Stomach (tissue), 9 donors: ENCODE data around the gene ZFP1. TPM values are rescaled to one million over a fixed set of nuclear protein-coding genes. Genes with fewer than 3 reads are reported as not detected.

Experiments
- DNase-seq, 2 donors: peaks; one replicate each; pipeline versions ENCODE4 v3.0.0 to v3.0.0-alpha.2; 2013 to 2019
- H3K27ac ChIP-seq, 5 donors: fragments of 200-600 bp in 4 of 5; sonication (generic) in 4 of 5; one replicate each; pipeline ENCODE4 v1.5.1; 2013 to 2019; ENCODE audit warnings: mild to moderate bottlenecking in 1 of 5, moderate library complexity in 1 of 5
- H3K27me3 ChIP-seq, 3 donors: fragments of 200-600 bp; sonication (generic); one replicate each; pipeline ENCODE4 v1.5.1; 2017 to 2019; ENCODE audit warnings: mixed run types in 1 of 3
- H3K36me3 ChIP-seq, 4 donors: fragments of 200-600 bp; sonication (generic); 1 replicate in 3 of 4; 2 replicates in 1 of 4; pipeline ENCODE4 v1.5.1; 2016 to 2019
- H3K4me1 ChIP-seq, 4 donors: fragments of 200-600 bp; sonication (generic); one replicate each; pipeline ENCODE4 v1.5.1; 2016 to 2019
- H3K4me3 ChIP-seq, 4 donors: fragments of 200-600 bp; sonication (generic) in 3 of 4; one replicate each; pipeline ENCODE4 v1.5.1; 2016 to 2019; ENCODE audit warnings: mild to moderate bottlenecking in 1 of 4
- H3K9me3 ChIP-seq, 4 donors: fragments of 200-600 bp; sonication (generic); one replicate each; pipeline ENCODE4 v1.5.1; 2016 to 2019
- EP300 ChIP-seq: sonication (generic); formaldehyde crosslinking; IDR thresholded peaks from one replicate; pipeline ENCODE4 v1.6.1; 2017; ENCODE audit warnings: antibody characterized with exemption
- POLR2A ChIP-seq, 4 donors: fragments of 450-650 bp; IDR thresholded peaks; one replicate each; pipeline ENCODE4 v1.6.1; 2016; ENCODE audit warnings: antibody characterized with exemption in 4 of 4, control low read depth in 2 of 4, mild to moderate bottlenecking in 1 of 4, moderate library complexity in 1 of 4
- POLR2AphosphoS5 ChIP-seq, 3 donors: sonication (generic); formaldehyde crosslinking; IDR thresholded peaks; one replicate each; pipeline ENCODE4 v1.6.1; 2016; ENCODE audit warnings: antibody characterized with exemption in 3 of 3
- WGBS, 5 donors: extraction: QIAGEN DNeasy Blood & Tissue Kit in 3 of 5; methylation state at CpG; one replicate each; pipeline versions ENCODE4 v1.1.5 to v1.1.7; 2013 to 2018; 5-methylcytosine and 5-hydroxymethylcytosine counted together
- intact Hi-C: fragments of 100-400 bp; cut with DNase I; formaldehyde crosslinking; loops from one replicate; pipeline ENCODE4 v1.15.1; 2023; ENCODE audit warnings: low total_unique reads
- polyA plus RNA-seq, 3 donors: library from polyadenylated mRNA; stranded (reverse); fragments of 200-250 nt; gene quantifications; one replicate each; pipeline ENCODE4 v1.2.3, GENCODE V29; 2013
- total RNA-seq, 5 donors: library from RNA; depleted of rRNA; stranded (reverse); fragments of >200 nt; gene quantifications; one replicate each; pipeline versions ENCODE4 v1.1.0 to v1.2.3, GENCODE V29; 2014 to 2016
- TF ChIP-seq, protein P1 (sequence below), 7 experiments: fragments of 450-650 bp in 4 of 7; fragments of 200-600 bp in 3 of 7; sonication (generic) in 3 of 7; IDR thresholded peaks; one replicate each; pipeline ENCODE4 v1.5.1; 2016 to 2019; ENCODE audit warnings: antibody characterized with exemption in 7 of 7, control low read depth in 2 of 7, mild to moderate bottlenecking in 1 of 7
- donor health status: healthy with polysubstance abuse.
- donor health status: Bipolar disorder and iron deficiency.
- donor health status: healthy.

The ZFP1 gene
- total and polyA plus RNA-seq, 8 donors: 2.7 to 29.2 (median 5.2) TPM; not detected in 1

DNA sequence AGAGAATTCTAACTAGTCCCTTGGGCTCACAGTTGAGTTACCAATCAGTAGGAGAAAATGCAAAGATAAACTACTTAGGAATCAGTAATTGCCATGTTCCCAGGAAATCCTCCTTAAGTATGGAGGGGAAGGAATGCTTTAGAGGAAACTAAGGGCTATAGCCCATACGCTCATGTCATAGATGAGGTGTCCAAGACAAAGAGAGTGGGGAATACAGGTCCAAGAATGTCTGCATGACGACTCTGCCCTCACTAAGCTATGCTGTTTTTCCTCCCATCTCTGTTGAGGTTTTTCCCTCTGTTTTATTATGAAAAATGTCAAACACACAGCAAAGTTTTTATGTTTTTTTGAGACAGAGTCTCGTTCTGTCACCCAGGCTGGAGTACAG, 47.7 kb upstream of the ZFP1 start:
- Histone ChIP-seq H3K36me3 (peaks cover 0 to 5% (median under 1%) of the 10 kb centered on the region in 4 donors), H3K4me1 (peaks cover 48 to 63% (median 56%) of the 10 kb centered on the region in 4 donors), H3K27me3 (no peaks in the 10 kb centered on the region), H3K4me3 (no peak overlapping the region), H3K9me3 (no peaks in the 10 kb centered on the region), H3K27ac (no peak overlapping the region)
- no peak for TF ChIP-seq POLR2A (IDR thresholded peaks at IDR 0.05)
- no peak for TF ChIP-seq EP300
- no peak for TF ChIP-seq POLR2AphosphoS5 (IDR thresholded peaks at IDR 0.05)
- TF ChIP-seq, protein P1, sequence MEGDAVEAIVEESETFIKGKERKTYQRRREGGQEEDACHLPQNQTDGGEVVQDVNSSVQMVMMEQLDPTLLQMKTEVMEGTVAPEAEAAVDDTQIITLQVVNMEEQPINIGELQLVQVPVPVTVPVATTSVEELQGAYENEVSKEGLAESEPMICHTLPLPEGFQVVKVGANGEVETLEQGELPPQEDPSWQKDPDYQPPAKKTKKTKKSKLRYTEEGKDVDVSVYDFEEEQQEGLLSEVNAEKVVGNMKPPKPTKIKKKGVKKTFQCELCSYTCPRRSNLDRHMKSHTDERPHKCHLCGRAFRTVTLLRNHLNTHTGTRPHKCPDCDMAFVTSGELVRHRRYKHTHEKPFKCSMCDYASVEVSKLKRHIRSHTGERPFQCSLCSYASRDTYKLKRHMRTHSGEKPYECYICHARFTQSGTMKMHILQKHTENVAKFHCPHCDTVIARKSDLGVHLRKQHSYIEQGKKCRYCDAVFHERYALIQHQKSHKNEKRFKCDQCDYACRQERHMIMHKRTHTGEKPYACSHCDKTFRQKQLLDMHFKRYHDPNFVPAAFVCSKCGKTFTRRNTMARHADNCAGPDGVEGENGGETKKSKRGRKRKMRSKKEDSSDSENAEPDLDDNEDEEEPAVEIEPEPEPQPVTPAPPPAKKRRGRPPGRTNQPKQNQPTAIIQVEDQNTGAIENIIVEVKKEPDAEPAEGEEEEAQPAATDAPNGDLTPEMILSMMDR (IDR thresholded peaks at IDR 0.05): no peak
- intact Hi-C loops: no loop called here
- no peak for DNase-seq
- 78 to 90% (median 86%) methylated on average over 3 of the region's 3 CpGs for WGBS, 5 donors

DNA sequence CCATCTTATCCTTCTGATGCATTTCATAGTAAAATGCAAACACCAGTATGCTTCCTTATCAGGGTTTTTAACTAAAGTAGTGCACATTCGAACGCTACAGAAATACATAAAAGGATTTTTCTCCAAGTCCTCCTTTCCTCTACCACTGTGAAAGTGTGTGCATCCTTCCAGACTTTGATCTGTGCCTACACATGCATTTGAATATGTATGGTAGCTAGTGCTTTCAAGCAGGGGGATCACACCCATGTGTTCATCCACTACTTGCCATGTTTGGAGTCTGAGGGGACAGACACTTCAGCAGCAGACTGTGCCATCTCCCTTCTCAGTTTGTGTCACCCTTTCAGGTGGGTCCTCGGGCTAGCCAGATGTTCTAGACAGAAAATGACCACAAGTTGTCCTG, 46.7 kb upstream of the ZFP1 start:
- H3K9me3 ChIP-seq: no peaks in the 10 kb centered on the region
- TF ChIP-seq, protein P1 (IDR thresholded peaks at IDR 0.05): no peak
- TF ChIP-seq POLR2A (IDR thresholded peaks at IDR 0.05) (no peak), EP300 (no peak), POLR2AphosphoS5 (IDR thresholded peaks at IDR 0.05) (no peak)
- peaks cover 55 to 63% (median 59%) of the 10 kb centered on the region in 4 donors for H3K4me1 ChIP-seq
- H3K27ac ChIP-seq: no peak overlapping the region
- WGBS, 5 donors: 57 to 82% (median 68%) methylated on average over 3 of the region's 3 CpGs
- H3K4me3 ChIP-seq: no peak overlapping the region
- intact Hi-C loops: no loop called here
- DNase-seq: no peak
- H3K27me3 ChIP-seq: no peaks in the 10 kb centered on the region
- H3K36me3 ChIP-seq: peaks cover 0 to 7% (median 1%) of the 10 kb centered on the region in 4 donors

DNA sequence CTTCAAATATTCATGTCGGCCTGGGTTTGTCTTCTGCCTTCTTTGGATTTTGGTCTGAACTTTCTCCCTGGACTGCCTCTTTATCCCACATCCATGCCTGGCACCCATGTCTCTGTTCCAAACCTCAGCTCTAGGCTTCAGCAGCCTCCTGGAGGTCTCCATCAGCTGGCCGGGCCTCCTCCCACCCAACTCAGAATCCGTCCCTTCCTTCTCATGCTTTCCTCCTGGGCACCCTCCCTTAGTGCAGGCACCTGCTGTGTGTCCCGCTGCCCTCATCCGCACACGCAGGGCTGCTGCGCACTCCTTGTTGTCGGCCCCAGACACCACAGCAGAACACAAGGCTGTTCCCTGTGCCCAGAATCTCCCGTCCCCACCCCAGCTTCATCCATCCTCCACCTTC, 45.7 kb upstream of the ZFP1 start:
- no peak overlapping the region for H3K27ac ChIP-seq
- H3K4me1 ChIP-seq: peaks cover 54 to 63% (median 59%) of the 10 kb centered on the region in 4 donors
- no peak overlapping the region for H3K4me3 ChIP-seq
- H3K9me3 ChIP-seq: no peaks in the 10 kb centered on the region
- H3K27me3 ChIP-seq: no peaks in the 10 kb centered on the region
- intact Hi-C loops: no loop called here
- TF ChIP-seq POLR2AphosphoS5 (IDR thresholded peaks at IDR 0.05) (no peak), POLR2A (IDR thresholded peaks at IDR 0.05) (no peak), EP300 (no peak)
- TF ChIP-seq, protein P1 (IDR thresholded peaks at IDR 0.05): no peak
- peaks cover 0 to 11% (median 3%) of the 10 kb centered on the region in 4 donors for H3K36me3 ChIP-seq
- WGBS, 5 donors: 95 to 99% (median 97%) methylated on average over 9 of the region's 9 CpGs
- no peak for DNase-seq

DNA sequence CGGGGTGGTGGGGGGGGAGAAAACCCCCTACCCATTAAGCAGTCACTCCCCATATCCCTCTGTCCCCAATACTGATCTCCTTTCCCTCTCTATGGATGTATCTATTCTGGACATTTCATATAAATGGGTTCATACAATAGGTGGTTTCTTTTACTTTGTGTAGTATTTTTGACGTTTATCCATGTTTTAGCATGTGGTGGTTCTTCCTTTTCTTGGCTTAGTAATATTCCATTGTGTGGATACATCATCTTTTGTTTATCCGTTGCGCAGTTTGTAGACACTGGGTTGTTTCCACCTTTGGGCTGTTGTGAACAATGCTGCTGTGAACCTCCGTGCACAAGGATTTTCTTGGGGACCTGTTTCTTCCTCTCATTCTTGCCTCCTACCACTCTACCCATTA, 44.3 kb upstream of the ZFP1 start:
- intact Hi-C loops: no loop called here
- TF ChIP-seq EP300: no peak
- TF ChIP-seq, protein P1 (IDR thresholded peaks at IDR 0.05): no peak
- TF ChIP-seq POLR2A (IDR thresholded peaks at IDR 0.05): no peak
- no peak for TF ChIP-seq POLR2AphosphoS5 (IDR thresholded peaks at IDR 0.05)
- no peak overlapping the region for H3K4me3 ChIP-seq
- DNase-seq: no peak
- 94 to 100% (median 96%) methylated on average over 5 of the region's 5 CpGs for WGBS, 5 donors
- peaks cover 48 to 63% (median 59%) of the 10 kb centered on the region in 4 donors for H3K4me1 ChIP-seq
- H3K36me3 ChIP-seq: peaks cover 0 to 11% (median 3%) of the 10 kb centered on the region in 4 donors
- no peaks in the 10 kb centered on the region for H3K9me3 ChIP-seq
- H3K27ac ChIP-seq: no peak overlapping the region
- H3K27me3 ChIP-seq: no peaks in the 10 kb centered on the region
